ENCODE measurements around the gene DOLPP1.
"Not testable (repeated sequence)": the region's sequence is repeated elsewhere in the genome, so short reads cannot be mapped to it uniquely, and the experiment has no call there.

DOLPP1 gene

GRCh38 chr9:129080601-129081387 lies at the start of gene DOLPP1:
TSS of gene DOLPP1 (plus strand) at chr9:129081111. CDS start at chr9:129081132, 21 bp downstream.
- peak; percentile 98 for DNase-seq

- DNase-seq: no peak
These were observed 49.4 kb upstream of the DOLPP1 start for GRCh38 chr9:129031514-129031913.

- DNase-seq: no peak
These were observed 48.3 kb upstream of the DOLPP1 start for GRCh38 chr9:129032541-129033159.

- DNase-seq: no peak
These were observed 47.7 kb upstream of the DOLPP1 start for GRCh38 chr9:129033216-129033615.

- DNase-seq: not testable (repeated sequence)
These were observed 45.1 kb upstream of the DOLPP1 start for GRCh38 chr9:129035838-129036237.

GRCh38 chr9:129036241-129036922 lies 44.5 kb upstream of the DOLPP1 start, which contains the start of gene MIGA2:
TSS of gene MIGA2 (plus strand) at chr9:129036626. CDS start at chr9:129040595, 3,969 bp downstream.
- peak; percentile 89 for DNase-seq

- no peak for DNase-seq
These were observed 43.8 kb upstream of the DOLPP1 start for GRCh38 chr9:129036923-129037766.

- no peak for DNase-seq
These were observed 43.2 kb upstream of the DOLPP1 start for GRCh38 chr9:129037767-129038098.

GRCh38 chr9:129038109-129038852 lies 42.6 kb upstream of the DOLPP1 start:
- no peak for DNase-seq

- no peak for DNase-seq
These were observed 40.7 kb upstream of the DOLPP1 start for GRCh38 chr9:129040113-129040643.

- DNase-seq: no peak
These were observed 38.9 kb upstream of the DOLPP1 start for GRCh38 chr9:129042016-129042415.

- no peak for DNase-seq
These were observed 28.3 kb upstream of the DOLPP1 start for GRCh38 chr9:129052592-129052991.

GRCh38 chr9:129053020-129053419 lies 27.9 kb upstream of the DOLPP1 start:
- DNase-seq: no peak

GRCh38 chr9:129054163-129054851 lies 26.6 kb upstream of the DOLPP1 start:
- DNase-seq: no peak

- no peak for DNase-seq
These were observed 21.7 kb upstream of the DOLPP1 start for GRCh38 chr9:129058965-129059795.

- DNase-seq: no peak
These were observed 20.8 kb upstream of the DOLPP1 start for GRCh38 chr9:129059796-129060785.

- DNase-seq: no peak
These were observed 19.9 kb upstream of the DOLPP1 start for GRCh38 chr9:129060991-129061390.

- no peak for DNase-seq
These were observed 17.9 kb upstream of the DOLPP1 start for GRCh38 chr9:129063061-129063460.

- no peak for DNase-seq
These were observed 16.4 kb upstream of the DOLPP1 start for GRCh38 chr9:129064499-129064908.
